Measurements from ENCODE around the gene IFT52. TPM values are rescaled to one million over a fixed set of nuclear protein-coding genes. Genes with fewer than 3 reads are reported as not detected.

IFT52 gene
- total RNA-seq, 2 experiments from 2014 or later = 15.8 to 16.9 TPM

- DNase-seq = no peak
- Mint-ChIP-seq H3K4me3 (peak overlapping the region; percentile 95), H3K4me1 (ENCODE audit: low read depth) (peaks cover 9% of the 10 kb centered on the region), H3K9me3 (ENCODE audit: insufficient read depth) (no peaks in the 10 kb centered on the region), H3K36me3 (ENCODE audit: low read depth) (no peaks in the 10 kb centered on the region), H3K27ac (no peak overlapping the region), H3K27me3 (ENCODE audit: low read depth) (no peaks in the 10 kb centered on the region)
- no peak for ATAC-seq
- POLR2A ChIA-PET = interaction anchor here (0.6 to 1.0 kb wide), 2 partner anchors 200 to 1359 kb away, joined by 3 read pairs; no protein-coding TSS in a partner anchor
- CTCF ChIA-PET = interaction anchor here (1.0 to 1.5 kb wide), 2 partner anchors 9 to 120 kb away, joined by 3 to 5 read pairs; no protein-coding TSS in a partner anchor
Observed at GRCh38 chr20:43658723-43659419, 68.1 kb downstream of the IFT52 start.

GRCh38 chr20:43662943-43663655 lies 72.4 kb downstream of the IFT52 start:
- Mint-ChIP-seq H3K27me3 (ENCODE audit: low read depth) (peaks cover 3% of the 10 kb centered on the region), H3K4me3 (no peak overlapping the region), H3K27ac (no peak overlapping the region), H3K4me1 (ENCODE audit: low read depth) (peaks cover 8% of the 10 kb centered on the region), H3K9me3 (ENCODE audit: insufficient read depth) (no peaks in the 10 kb centered on the region), H3K36me3 (ENCODE audit: low read depth) (no peaks in the 10 kb centered on the region)
- ATAC-seq = no peak
- ChIA-PET CTCF (no interaction called here), POLR2A (no interaction called here)
- DNase-seq = no peak

- peaks cover 3% of the 10 kb centered on the region for H3K27me3 Mint-ChIP-seq (ENCODE audit: low read depth)
- peak overlapping the region; percentile 34 for H3K4me3 Mint-ChIP-seq
- no peak for DNase-seq
- no peaks in the 10 kb centered on the region for H3K9me3 Mint-ChIP-seq (ENCODE audit: insufficient read depth)
- no peak for ATAC-seq
- H3K4me1 Mint-ChIP-seq (ENCODE audit: low read depth) = peaks cover 20% of the 10 kb centered on the region
- ChIA-PET CTCF (no interaction called here), POLR2A (interaction anchor here (1.0 kb wide), 1 partner anchor 207 kb away, joined by 3 read pairs; no protein-coding TSS in a partner anchor)
- no peak overlapping the region for H3K27ac Mint-ChIP-seq
- peaks cover 9% of the 10 kb centered on the region for H3K36me3 Mint-ChIP-seq (ENCODE audit: low read depth)
Observed at GRCh38 chr20:43665466-43666176, 74.9 kb downstream of the IFT52 start.

GRCh38 chr20:43666376-43667328 lies 75.9 kb downstream of the IFT52 start, which contains the start of gene MYBL2:
TSS of gene MYBL2 (plus strand) at chr20:43667114. CDS start at chr20:43667284, 170 bp downstream.
- no peaks in the 10 kb centered on the region for H3K9me3 Mint-ChIP-seq (ENCODE audit: insufficient read depth)
- H3K4me1 Mint-ChIP-seq (ENCODE audit: low read depth) = peaks cover 20% of the 10 kb centered on the region
- H3K36me3 Mint-ChIP-seq (ENCODE audit: low read depth) = peaks cover 10% of the 10 kb centered on the region
- peak; percentile 80 for DNase-seq
- peak within 1 kb of the TSS; percentile 86 for H3K27ac Mint-ChIP-seq
- ChIA-PET POLR2A (interaction anchor here (0.9 to 1.6 kb wide), 4 partner anchors 23 to 209 kb away, joined by 3 to 7 read pairs (median 4); partner anchors contain the start of gene SRSF6), CTCF (no interaction called here)
- peak; percentile 93 for ATAC-seq
- peak within 1 kb of the TSS; percentile 84 for H3K4me3 Mint-ChIP-seq
- peaks cover 3% of the 10 kb centered on the region for H3K27me3 Mint-ChIP-seq (ENCODE audit: low read depth)

- DNase-seq = peak; percentile 30
- Mint-ChIP-seq H3K4me3 (peak overlapping the region; percentile 84), H3K9me3 (ENCODE audit: insufficient read depth) (no peaks in the 10 kb centered on the region), H3K27me3 (ENCODE audit: low read depth) (peaks cover 3% of the 10 kb centered on the region), H3K27ac (peak overlapping the region; percentile 86), H3K36me3 (ENCODE audit: low read depth) (peaks cover 15% of the 10 kb centered on the region), H3K4me1 (ENCODE audit: low read depth) (peaks cover 20% of the 10 kb centered on the region)
- ChIA-PET CTCF (interaction anchor here (0.9 kb wide), 1 partner anchor 8 kb away, joined by 3 read pairs; no protein-coding TSS in a partner anchor), POLR2A (interaction anchor here (0.6 to 1.6 kb wide), 6 partner anchors 22 to 210 kb away, joined by 3 to 7 read pairs (median 4); partner anchors contain the start of gene SRSF6)
- ATAC-seq = peak; percentile 43
Observed at GRCh38 chr20:43667341-43668132, 76.8 kb downstream of the IFT52 start.

- ATAC-seq (no peak), DNase-seq (no peak)
- peaks cover 20% of the 10 kb centered on the region for H3K4me1 Mint-ChIP-seq (ENCODE audit: low read depth)
- peaks cover 24% of the 10 kb centered on the region for H3K36me3 Mint-ChIP-seq (ENCODE audit: low read depth)
- H3K4me3 Mint-ChIP-seq = no peak overlapping the region
- H3K27me3 Mint-ChIP-seq (ENCODE audit: low read depth) = peaks cover 3% of the 10 kb centered on the region
- no peaks in the 10 kb centered on the region for H3K9me3 Mint-ChIP-seq (ENCODE audit: insufficient read depth)
- no peak overlapping the region for H3K27ac Mint-ChIP-seq
- POLR2A ChIA-PET = interaction anchor here (0.8 kb wide), 1 partner anchor 211 kb away, joined by 5 read pairs; no protein-coding TSS in a partner anchor
- CTCF ChIA-PET = no interaction called here
Observed at GRCh38 chr20:43669332-43669731, 78.6 kb downstream of the IFT52 start.

GRCh38 chr20:43670423-43670822 lies 79.7 kb downstream of the IFT52 start:
- POLR2A ChIA-PET = interaction anchor here (0.8 kb wide), 1 partner anchor 1020 kb away, joined by 3 read pairs; no protein-coding TSS in a partner anchor
- CTCF ChIA-PET = interaction anchor here (1.0 to 1.8 kb wide), 3 partner anchors 10 to 51 kb away, joined by 3 to 6 read pairs (median 3); no protein-coding TSS in a partner anchor

GRCh38 chr20:43676368-43676767 lies 85.6 kb downstream of the IFT52 start:
- no peaks in the 10 kb centered on the region for H3K27me3 Mint-ChIP-seq (ENCODE audit: low read depth)
- ATAC-seq (no peak), DNase-seq (no peak)
- H3K27ac Mint-ChIP-seq = no peak overlapping the region
- no peak overlapping the region for H3K4me3 Mint-ChIP-seq
- H3K9me3 Mint-ChIP-seq (ENCODE audit: insufficient read depth) = no peaks in the 10 kb centered on the region
- peaks cover 37% of the 10 kb centered on the region for H3K36me3 Mint-ChIP-seq (ENCODE audit: low read depth)
- CTCF ChIA-PET = no interaction called here
- POLR2A ChIA-PET = no interaction called here
- peaks cover 5% of the 10 kb centered on the region for H3K4me1 Mint-ChIP-seq (ENCODE audit: low read depth)

More at GRCh38 chr20:43670423-43670822, 79.7 kb downstream of the IFT52 start:
- Mint-ChIP-seq H3K36me3 (ENCODE audit: low read depth) (peaks cover 24% of the 10 kb centered on the region), H3K4me3 (no peak overlapping the region), H3K4me1 (ENCODE audit: low read depth) (peaks cover 20% of the 10 kb centered on the region), H3K27me3 (ENCODE audit: low read depth) (peaks cover 3% of the 10 kb centered on the region), H3K27ac (no peak overlapping the region), H3K9me3 (ENCODE audit: insufficient read depth) (no peaks in the 10 kb centered on the region)
- no peak for DNase-seq
- ATAC-seq = no peak

GRCh38 chr20:43680981-43681380 lies 90.2 kb downstream of the IFT52 start:
- ATAC-seq = no peak

GRCh38 chr20:43681468-43681942 lies 90.8 kb downstream of the IFT52 start:
- ChIA-PET POLR2A (no interaction called here), CTCF (interaction anchor here (1.0 to 2.8 kb wide), 3 partner anchors 10 to 143 kb away, joined by 3 to 10 read pairs (median 4); no protein-coding TSS in a partner anchor)
- no peaks in the 10 kb centered on the region for H3K9me3 Mint-ChIP-seq (ENCODE audit: insufficient read depth)
- no peak for DNase-seq
- peaks cover 29% of the 10 kb centered on the region for H3K36me3 Mint-ChIP-seq (ENCODE audit: low read depth)
- no peaks in the 10 kb centered on the region for H3K4me1 Mint-ChIP-seq (ENCODE audit: low read depth)
- ATAC-seq = no peak
- no peak overlapping the region for H3K4me3 Mint-ChIP-seq
- no peak overlapping the region for H3K27ac Mint-ChIP-seq
- no peaks in the 10 kb centered on the region for H3K27me3 Mint-ChIP-seq (ENCODE audit: low read depth)

More at GRCh38 chr20:43680981-43681380, 90.2 kb downstream of the IFT52 start:
- Mint-ChIP-seq H3K4me3 (no peak overlapping the region), H3K4me1 (ENCODE audit: low read depth) (peaks cover 3% of the 10 kb centered on the region), H3K27ac (no peak overlapping the region), H3K27me3 (ENCODE audit: low read depth) (no peaks in the 10 kb centered on the region), H3K36me3 (ENCODE audit: low read depth) (peaks cover 29% of the 10 kb centered on the region), H3K9me3 (ENCODE audit: insufficient read depth) (no peaks in the 10 kb centered on the region)
- no peak for DNase-seq
- ChIA-PET CTCF (interaction anchor here (1.0 to 2.8 kb wide), 3 partner anchors 11 to 142 kb away, joined by 3 to 10 read pairs (median 4); no protein-coding TSS in a partner anchor), POLR2A (no interaction called here)
